Liver (tissue), 9 donors: ENCODE data around the gene ZNF423. TPM values are rescaled to one million over a fixed set of nuclear protein-coding genes. Genes with fewer than 3 reads are reported as not detected.

Experiments used
- DNase-seq: peaks from one replicate; pipeline ENCODE4 v3.0.0-alpha.2; 2017; ENCODE audit warnings: low spot score
- H3K27ac ChIP-seq, 2 donors: one replicate each; pipeline ENCODE4 v1.7.0; 2013; ENCODE audit warnings: inconsistent platforms in 2 of 2, low read length in 2 of 2, control low read depth in 1 of 2, low read depth in 1 of 2, mild to moderate bottlenecking in 1 of 2
- H3K27me3 ChIP-seq, 4 donors: one replicate each; pipeline versions ENCODE4 v1.6.1 to v1.7.0; 2013; ENCODE audit warnings: low read length in 3 of 4, inconsistent platforms in 1 of 4, mild to moderate bottlenecking in 1 of 4, moderate library complexity in 1 of 4; ENCODE audit not compliant: control insufficient read depth in 4 of 4, insufficient read depth in 4 of 4
- H3K36me3 ChIP-seq, 4 donors: one replicate each; pipeline versions ENCODE4 v1.6.1 to v1.7.0; 2013; ENCODE audit warnings: low read length in 3 of 4, mild to moderate bottlenecking in 3 of 4, low read depth in 1 of 4, moderate library complexity in 1 of 4; ENCODE audit not compliant: control insufficient read depth in 4 of 4, insufficient read depth in 3 of 4
- H3K4me1 ChIP-seq, 4 donors: one replicate each; pipeline versions ENCODE4 v1.6.1 to v1.7.0; 2013; ENCODE audit warnings: low read length in 3 of 4, mild to moderate bottlenecking in 3 of 4, moderate library complexity in 1 of 4; ENCODE audit not compliant: control insufficient read depth in 4 of 4, insufficient read depth in 4 of 4
- H3K4me3 ChIP-seq, 3 donors: one replicate each; pipeline versions ENCODE4 v1.6.1 to v1.7.0; 2013; ENCODE audit warnings: low read length in 3 of 3, control low read depth in 1 of 3, low read depth in 1 of 3, mild to moderate bottlenecking in 1 of 3
- H3K9ac ChIP-seq, 2 donors: one replicate each; pipeline ENCODE4 v1.7.0; 2013; ENCODE audit warnings: low read length in 2 of 2, mild to moderate bottlenecking in 2 of 2, moderate library complexity in 2 of 2, control low read depth in 1 of 2, low read depth in 1 of 2
- H3K9me3 ChIP-seq, 4 donors: one replicate each; pipeline versions ENCODE4 v1.6.1 to v1.7.0; 2013; ENCODE audit warnings: low read length in 3 of 4; ENCODE audit not compliant: control insufficient read depth in 4 of 4
- EGR1 ChIP-seq, 2 donors: IDR thresholded peaks; 2 replicates each; pipeline ENCODE4 v1.6.1; 2016 to 2018; ENCODE audit warnings: antibody characterized with exemption in 2 of 2, low read depth in 2 of 2
- FOXA2 ChIP-seq: IDR thresholded peaks from 2 replicates; pipeline ENCODE4 v1.6.1; 2016; ENCODE audit warnings: antibody characterized with exemption
- GABPA ChIP-seq, 2 donors: IDR thresholded peaks in 1 of 2; conservative IDR thresholded peaks in 1 of 2; 2 replicates each; pipeline ENCODE4 v1.6.1; 2016; ENCODE audit warnings: antibody characterized with exemption in 2 of 2, mild to moderate bottlenecking in 1 of 2, moderate library complexity in 1 of 2
- HNF4A ChIP-seq, 2 donors: conservative IDR thresholded peaks; 2 replicates each; pipeline ENCODE4 v1.6.1; 2016; ENCODE audit warnings: antibody characterized with exemption in 2 of 2, mild to moderate bottlenecking in 2 of 2
- HNF4G ChIP-seq: IDR thresholded peaks from 2 replicates; pipeline ENCODE4 v1.6.1; 2016; ENCODE audit warnings: antibody characterized with exemption
- JUND ChIP-seq, 2 donors: IDR thresholded peaks; 2 replicates each; pipeline ENCODE4 v1.6.1; 2016; ENCODE audit warnings: antibody characterized with exemption in 2 of 2
- NR2F2 ChIP-seq: IDR thresholded peaks from 2 replicates; pipeline ENCODE4 v1.6.1; 2016; ENCODE audit warnings: antibody characterized with exemption
- RAD21 ChIP-seq, 2 donors: IDR thresholded peaks; 2 replicates each; pipeline ENCODE4 v1.6.1; 2016; ENCODE audit warnings: antibody characterized with exemption in 2 of 2, mild to moderate bottlenecking in 2 of 2
- RXRA ChIP-seq, 2 donors: IDR thresholded peaks; 2 replicates each; pipeline ENCODE4 v1.6.1; 2017 to 2018; ENCODE audit warnings: antibody characterized with exemption in 2 of 2, mild to moderate bottlenecking in 1 of 2
- SP1 ChIP-seq: IDR thresholded peaks from 2 replicates; pipeline ENCODE4 v1.6.1; 2018; ENCODE audit warnings: antibody characterized with exemption, mild to moderate bottlenecking
- YY1 ChIP-seq: IDR thresholded peaks from 2 replicates; pipeline ENCODE4 v1.6.1; 2016; ENCODE audit warnings: antibody characterized with exemption, mild to moderate bottlenecking
- WGBS: extraction: QIAGEN DNeasy Blood & Tissue Kit; methylation state at CpG from one replicate; pipeline ENCODE4 v1.1.7; 2013; 5-methylcytosine and 5-hydroxymethylcytosine counted together
- polyA plus RNA-seq, 2 donors: library from polyadenylated mRNA; stranded (reverse) in 1 of 2; unstranded in 1 of 2; fragments of 200-250 nt in 1 of 2; fragments of >200 nt in 1 of 2; fragmentation: Nextera tagmentation in 1 of 2; extraction: Ambion mirVana in 1 of 2; gene quantifications; one replicate each; pipeline versions ENCODE4 v1.2.1 to v1.2.3, GENCODE V29; 2013 to 2015
- total RNA-seq, 2 donors: library from RNA; depleted of rRNA; stranded (reverse); fragments of >200 nt; gene quantifications; one replicate each; pipeline ENCODE4 v1.2.3, GENCODE V29; 2014
- TF ChIP-seq, protein P1 (sequence below): IDR thresholded peaks from 2 replicates; pipeline ENCODE4 v1.6.1; 2016; ENCODE audit warnings: antibody characterized with exemption
- TF ChIP-seq, protein P2 (sequence below): fragments of 150-350 bp; IDR thresholded peaks from 2 replicates; pipeline ENCODE4 v1.5.1; 2017; ENCODE audit warnings: improper control_type of control experiment, low read depth, low read length; ENCODE audit not compliant: missing input control
- TF ChIP-seq, protein P3 (sequence below): IDR thresholded peaks from 2 replicates; pipeline ENCODE4 v1.6.1; 2016; ENCODE audit warnings: antibody characterized with exemption
- donor health status: healthy.
- donor health status: healthy.
- donor health status: healthy.
- donor health status: healthy.
- donor health status: healthy.

ZNF423 gene
- total and polyA plus RNA-seq, 4 donors = 0.24 to 1.6 (median 0.39) TPM

DNA sequence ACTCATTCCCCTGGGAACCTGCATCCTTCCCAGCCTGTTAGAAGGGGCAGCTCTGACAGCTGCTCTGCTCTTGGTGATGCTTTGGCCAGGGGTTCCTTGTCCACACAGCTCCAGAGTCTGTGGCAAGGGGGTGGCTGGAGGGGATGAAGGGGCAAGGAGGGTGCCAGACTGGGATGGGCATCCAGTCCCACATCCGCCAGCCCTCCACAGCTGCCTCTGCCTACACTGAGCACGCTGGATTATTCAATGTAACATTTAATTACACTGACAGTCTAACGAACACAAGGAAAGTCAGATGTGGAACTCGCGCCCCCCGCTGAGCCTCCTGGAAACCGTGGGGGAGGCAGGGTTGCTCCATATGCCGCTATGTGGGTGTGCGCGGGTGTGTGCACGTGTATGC lies 381.2 kb downstream of the ZNF423 start (continued):
- TF ChIP-seq GABPA (IDR thresholded peaks at IDR 0.05 in 1 of 2, conservative IDR thresholded peaks at IDR 0.05 in 1 of 2) (no peak), EGR1 (IDR thresholded peaks at IDR 0.05; ENCODE audit: low read depth in 2 of 2) (no peak)
- TF ChIP-seq, protein P1, sequence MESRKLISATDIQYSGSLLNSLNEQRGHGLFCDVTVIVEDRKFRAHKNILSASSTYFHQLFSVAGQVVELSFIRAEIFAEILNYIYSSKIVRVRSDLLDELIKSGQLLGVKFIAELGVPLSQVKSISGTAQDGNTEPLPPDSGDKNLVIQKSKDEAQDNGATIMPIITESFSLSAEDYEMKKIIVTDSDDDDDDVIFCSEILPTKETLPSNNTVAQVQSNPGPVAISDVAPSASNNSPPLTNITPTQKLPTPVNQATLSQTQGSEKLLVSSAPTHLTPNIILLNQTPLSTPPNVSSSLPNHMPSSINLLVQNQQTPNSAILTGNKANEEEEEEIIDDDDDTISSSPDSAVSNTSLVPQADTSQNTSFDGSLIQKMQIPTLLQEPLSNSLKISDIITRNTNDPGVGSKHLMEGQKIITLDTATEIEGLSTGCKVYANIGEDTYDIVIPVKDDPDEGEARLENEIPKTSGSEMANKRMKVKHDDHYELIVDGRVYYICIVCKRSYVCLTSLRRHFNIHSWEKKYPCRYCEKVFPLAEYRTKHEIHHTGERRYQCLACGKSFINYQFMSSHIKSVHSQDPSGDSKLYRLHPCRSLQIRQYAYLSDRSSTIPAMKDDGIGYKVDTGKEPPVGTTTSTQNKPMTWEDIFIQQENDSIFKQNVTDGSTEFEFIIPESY = no peak

DNA sequence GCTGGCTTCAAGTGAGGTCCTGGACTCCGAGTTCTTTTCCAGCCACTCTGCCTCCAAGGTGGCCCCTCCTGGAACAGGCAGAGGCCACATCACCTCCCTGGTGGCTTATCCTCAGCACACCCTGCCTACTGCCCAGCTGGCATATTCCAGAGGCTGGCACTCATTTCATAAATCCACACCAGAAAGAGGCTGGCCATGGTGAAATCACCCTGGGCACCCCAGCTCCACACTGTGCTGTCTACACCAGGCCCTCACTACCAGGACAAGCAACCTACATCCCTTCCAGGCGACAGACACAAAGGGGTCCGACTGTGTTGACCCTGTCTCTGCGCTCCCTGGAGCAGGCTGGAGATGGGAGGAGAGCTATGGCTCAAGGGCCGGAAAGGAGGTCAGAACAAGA lies 382.1 kb downstream of the ZNF423 start:
- Histone ChIP-seq H3K9me3 (no peaks in the 10 kb centered on the region), H3K27ac (no peak overlapping the region), H3K4me3 (no peak overlapping the region), H3K4me1 (peaks cover 0 to 7% (median 1%) of the 10 kb centered on the region in 4 donors), H3K36me3 (no peaks in the 10 kb centered on the region), H3K27me3 (no peaks in the 10 kb centered on the region), H3K9ac (no peak overlapping the region)
- no peak for TF ChIP-seq RXRA (IDR thresholded peaks at IDR 0.05)
- TF ChIP-seq JUND (IDR thresholded peaks at IDR 0.05) = no peak
- no peak for TF ChIP-seq HNF4G
- no peak for TF ChIP-seq EGR1 (IDR thresholded peaks at IDR 0.05; ENCODE audit: low read depth in 2 of 2)
- no peak for TF ChIP-seq FOXA2
- no peak for TF ChIP-seq HNF4A (conservative IDR thresholded peaks at IDR 0.05)
- TF ChIP-seq, protein P2, sequence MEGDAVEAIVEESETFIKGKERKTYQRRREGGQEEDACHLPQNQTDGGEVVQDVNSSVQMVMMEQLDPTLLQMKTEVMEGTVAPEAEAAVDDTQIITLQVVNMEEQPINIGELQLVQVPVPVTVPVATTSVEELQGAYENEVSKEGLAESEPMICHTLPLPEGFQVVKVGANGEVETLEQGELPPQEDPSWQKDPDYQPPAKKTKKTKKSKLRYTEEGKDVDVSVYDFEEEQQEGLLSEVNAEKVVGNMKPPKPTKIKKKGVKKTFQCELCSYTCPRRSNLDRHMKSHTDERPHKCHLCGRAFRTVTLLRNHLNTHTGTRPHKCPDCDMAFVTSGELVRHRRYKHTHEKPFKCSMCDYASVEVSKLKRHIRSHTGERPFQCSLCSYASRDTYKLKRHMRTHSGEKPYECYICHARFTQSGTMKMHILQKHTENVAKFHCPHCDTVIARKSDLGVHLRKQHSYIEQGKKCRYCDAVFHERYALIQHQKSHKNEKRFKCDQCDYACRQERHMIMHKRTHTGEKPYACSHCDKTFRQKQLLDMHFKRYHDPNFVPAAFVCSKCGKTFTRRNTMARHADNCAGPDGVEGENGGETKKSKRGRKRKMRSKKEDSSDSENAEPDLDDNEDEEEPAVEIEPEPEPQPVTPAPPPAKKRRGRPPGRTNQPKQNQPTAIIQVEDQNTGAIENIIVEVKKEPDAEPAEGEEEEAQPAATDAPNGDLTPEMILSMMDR = no peak
- no peak for DNase-seq
- WGBS = 79% methylated on average over 5 of the region's 5 CpGs

DNA sequence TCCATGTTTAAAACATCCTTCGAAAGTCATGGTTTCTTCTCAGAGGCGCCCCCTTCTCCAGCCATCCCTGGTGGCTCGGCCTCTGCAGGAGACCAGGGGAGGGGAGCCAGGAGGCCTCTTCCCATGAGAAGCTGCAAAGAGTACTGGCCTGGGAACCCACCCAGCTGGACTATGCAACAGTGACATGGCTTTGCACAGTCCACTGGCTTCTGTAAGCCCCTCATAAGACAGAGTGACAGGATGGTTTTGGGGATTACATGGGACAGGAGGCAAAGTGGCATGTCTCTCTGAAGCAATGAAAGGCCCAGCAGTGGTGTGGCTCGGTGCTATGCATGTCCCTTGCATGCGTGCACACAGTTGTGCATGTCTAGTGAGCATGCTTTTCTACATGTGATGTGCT lies 382.8 kb downstream of the ZNF423 start:
- no peaks in the 10 kb centered on the region for H3K9me3 ChIP-seq
- no peak overlapping the region for H3K4me3 ChIP-seq
- no peak for DNase-seq
- no peaks in the 10 kb centered on the region for H3K36me3 ChIP-seq
- H3K9ac ChIP-seq = no peak overlapping the region
- WGBS = 94% methylated on average over 5 of the region's 5 CpGs
- no peak overlapping the region for H3K27ac ChIP-seq
- H3K4me1 ChIP-seq = peaks cover 0 to 7% (median 1%) of the 10 kb centered on the region in 4 donors
- H3K27me3 ChIP-seq = no peaks in the 10 kb centered on the region
- TF ChIP-seq RAD21 (IDR thresholded peaks at IDR 0.05) = no peak
- TF ChIP-seq, protein P2 = no peak
- TF ChIP-seq, protein P3, sequence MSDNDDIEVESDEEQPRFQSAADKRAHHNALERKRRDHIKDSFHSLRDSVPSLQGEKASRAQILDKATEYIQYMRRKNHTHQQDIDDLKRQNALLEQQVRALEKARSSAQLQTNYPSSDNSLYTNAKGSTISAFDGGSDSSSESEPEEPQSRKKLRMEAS = no peak
- TF ChIP-seq GABPA (IDR thresholded peaks at IDR 0.05 in 1 of 2, conservative IDR thresholded peaks at IDR 0.05 in 1 of 2) = no peak
- no peak for TF ChIP-seq NR2F2
- TF ChIP-seq HNF4A (conservative IDR thresholded peaks at IDR 0.05) = no peak
- TF ChIP-seq EGR1 (IDR thresholded peaks at IDR 0.05; ENCODE audit: low read depth in 2 of 2) = no peak
- TF ChIP-seq JUND (IDR thresholded peaks at IDR 0.05) = no peak
- TF ChIP-seq HNF4G = no peak
- TF ChIP-seq SP1 = no peak
- no peak for TF ChIP-seq YY1
